Measurements from ENCODE around the gene FSD1L.

DNA sequence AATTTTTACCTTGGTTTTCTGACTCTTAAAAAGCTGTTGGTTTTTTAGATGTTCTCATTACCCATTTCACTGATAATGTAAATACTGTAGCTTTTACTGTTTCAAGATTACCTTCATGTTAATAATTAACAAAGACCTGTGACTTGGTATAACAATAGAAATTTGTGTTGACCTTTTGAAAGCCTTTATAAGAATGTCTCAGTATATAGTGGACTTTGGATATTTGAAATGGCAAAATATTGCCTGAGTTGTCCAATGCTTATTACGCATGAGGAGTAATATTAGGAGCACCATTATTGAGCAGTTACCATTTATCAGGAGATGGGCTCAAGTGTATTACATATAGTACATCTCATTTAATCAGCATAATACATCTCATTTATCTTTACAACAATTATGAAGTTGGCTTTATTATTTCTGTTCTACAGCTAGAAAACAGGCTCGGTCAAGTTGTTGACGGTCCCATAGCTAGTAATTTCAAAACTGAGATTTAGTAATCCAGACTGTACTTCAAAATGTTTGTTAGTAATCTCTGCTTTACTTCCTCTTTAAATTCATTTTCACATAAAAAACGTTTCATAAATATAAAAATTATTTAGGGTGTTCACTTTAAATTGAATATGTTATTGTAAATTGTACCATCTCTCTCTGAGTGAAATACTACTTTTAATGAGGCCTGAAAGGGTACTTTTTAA, 59.4 kb downstream of the FSD1L start:
- TF ChIP-seq, protein P1, sequence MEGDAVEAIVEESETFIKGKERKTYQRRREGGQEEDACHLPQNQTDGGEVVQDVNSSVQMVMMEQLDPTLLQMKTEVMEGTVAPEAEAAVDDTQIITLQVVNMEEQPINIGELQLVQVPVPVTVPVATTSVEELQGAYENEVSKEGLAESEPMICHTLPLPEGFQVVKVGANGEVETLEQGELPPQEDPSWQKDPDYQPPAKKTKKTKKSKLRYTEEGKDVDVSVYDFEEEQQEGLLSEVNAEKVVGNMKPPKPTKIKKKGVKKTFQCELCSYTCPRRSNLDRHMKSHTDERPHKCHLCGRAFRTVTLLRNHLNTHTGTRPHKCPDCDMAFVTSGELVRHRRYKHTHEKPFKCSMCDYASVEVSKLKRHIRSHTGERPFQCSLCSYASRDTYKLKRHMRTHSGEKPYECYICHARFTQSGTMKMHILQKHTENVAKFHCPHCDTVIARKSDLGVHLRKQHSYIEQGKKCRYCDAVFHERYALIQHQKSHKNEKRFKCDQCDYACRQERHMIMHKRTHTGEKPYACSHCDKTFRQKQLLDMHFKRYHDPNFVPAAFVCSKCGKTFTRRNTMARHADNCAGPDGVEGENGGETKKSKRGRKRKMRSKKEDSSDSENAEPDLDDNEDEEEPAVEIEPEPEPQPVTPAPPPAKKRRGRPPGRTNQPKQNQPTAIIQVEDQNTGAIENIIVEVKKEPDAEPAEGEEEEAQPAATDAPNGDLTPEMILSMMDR (IDR thresholded peaks at IDR 0.05) = no peak
- TF ChIP-seq POLR2AphosphoS5 (IDR thresholded peaks at IDR 0.05) (no peak), EP300 (IDR thresholded peaks at IDR 0.05) (no peak), POLR2A (IDR thresholded peaks at IDR 0.05) (no peak)
